ENCODE results near the gene RBMS2.

- TF ChIP-seq ZNF555 (tag by site-specific recombination; conservative IDR thresholded peaks at IDR 0.05) (no peak), CTCF (tag by site-specific recombination; IDR thresholded peaks at IDR 0.05) (no peak), ZNF18 (tag by site-specific recombination; IDR thresholded peaks at IDR 0.05) (no peak), ZNF19 (tag by site-specific recombination; IDR thresholded peaks at IDR 0.05; ENCODE audit: low read depth) (no peak), ZBTB26 (tag by site-specific recombination; optimal IDR thresholded peaks at IDR 0.05) (no peak), ZNF174 (tag by site-specific recombination; IDR thresholded peaks at IDR 0.05) (no peak), YY1 (tag by site-specific recombination; IDR thresholded peaks at IDR 0.05) (no peak), TCF7L2 (IDR thresholded peaks at IDR 0.05; ENCODE audit: borderline replicate concordance, low read depth, low read length) (no peak), BCL11B (tag by site-specific recombination; IDR thresholded peaks at IDR 0.05; ENCODE audit: low read depth) (no peak), ZNF654 (tag by site-specific recombination; IDR thresholded peaks at IDR 0.05; ENCODE audit: low read depth) (no peak), ZNF645 (tag by site-specific recombination; IDR thresholded peaks at IDR 0.05) (no peak), ZNF23 (tag by site-specific recombination; IDR thresholded peaks at IDR 0.05; ENCODE audit: borderline replicate concordance) (no peak), ATF2 (tag by site-specific recombination; IDR thresholded peaks at IDR 0.05; ENCODE audit: low read depth) (no peak)
Measured at GRCh38 chr12:56571121-56571520, 49.5 kb downstream of the RBMS2 start.

All from HEK293 (cell line).